GM12878 (cell line): ENCODE measurements around the gene ASCC3. TPM values are rescaled to one million over a fixed set of nuclear protein-coding genes. Genes with fewer than 3 reads are reported as not detected.

ENCODE experiments used
- ATAC-seq: fragments of 200-7000 bp; cut with Tn5 transposase; 3 replicates; pipeline ENCODE4 v1.9.1; 2020; ENCODE audit warnings: mild to moderate bottlenecking, moderate library complexity
- BruUV-seq: library from RNA; stranded (reverse); fragments of 400-500 nt; replicated peaks from 2 replicates; lab custom pipeline; 2021; lab: Mats Ljungman, UMichigan
- CTCF ChIA-PET: fragments of 300-600 bp; sonication (Branson Sonifier 250); formaldehyde crosslinking; extraction: SDS; loops from one replicate; lab custom pipeline; 2021; ENCODE audit warnings: inconsistent platforms; lab: Yijun Ruan, JAX
- POLR2A ChIA-PET: fragments of 350-600 bp; formaldehyde crosslinking; extraction: SDS; loops from one replicate; lab custom pipeline; 2021; ENCODE audit warnings: inconsistent platforms; lab: Charles Lee
- RAD21 ChIA-PET: fragments of 300-600 bp; sonication (Branson Sonifier 250); formaldehyde crosslinking; loops from one replicate; lab custom pipeline; 2023; ENCODE audit warnings: antibody characterized with exemption; ENCODE audit not compliant: unreplicated experiment; lab: Charles Lee
- SMC1A ChIA-PET: fragments of 300-600 bp; sonication (Branson Sonifier 250); formaldehyde crosslinking; loops from one replicate; lab custom pipeline; 2023; ENCODE audit not compliant: unreplicated experiment, uncharacterized antibody; lab: Charles Lee
- DNase-seq: peaks from one replicate; pipeline ENCODE4 v3.0.0-alpha.2; 2011; ENCODE audit warnings: low read depth, low spot score
- FAIRE-seq: peaks from 3 replicates; lab custom pipeline; 2011; peaks lifted over from hg19 to GRCh38; lab: Jason Lieb, UNC
- H2AFZ ChIP-seq: 2 replicates; pipeline ENCODE4 v1.6.0; 2011; ENCODE audit warnings: low read depth, low read length, control low read depth; ENCODE audit not compliant: control insufficient read depth
- H3K27ac ChIP-seq: 2 replicates; pipeline ENCODE4 v1.5.1; 2011; ENCODE audit warnings: control low read depth; ENCODE audit not compliant: control insufficient read depth, insufficient read depth
- H3K27me3 ChIP-seq, 2 experiments: replicated peaks in 1 of 2; 2 replicates each; pipeline versions ENCODE4 v1.6.0 to v1.6.1; 2011; ENCODE audit warnings: low read length in 1 of 2; ENCODE audit not compliant: control insufficient read depth in 2 of 2, insufficient read depth in 2 of 2
- H3K36me3 ChIP-seq, 2 experiments: 2 replicates each; pipeline ENCODE4 v1.5.1; 2011; ENCODE audit warnings: low read length in 1 of 2; ENCODE audit not compliant: control insufficient read depth in 2 of 2, insufficient read depth in 2 of 2
- H3K4me1 ChIP-seq: 2 replicates; pipeline ENCODE4 v1.6.1; 2011; ENCODE audit warnings: mild to moderate bottlenecking, low read length, moderate library complexity, mixed read lengths; ENCODE audit not compliant: control insufficient read depth, insufficient read depth
- H3K4me2 ChIP-seq: 2 replicates; pipeline ENCODE4 v1.6.0; 2011; ENCODE audit warnings: control low read depth; ENCODE audit not compliant: control insufficient read depth, insufficient read depth
- H3K4me3 ChIP-seq: fragments of 200-600 bp; sonication (generic); 2 replicates; pipeline ENCODE4 v1.5.1; 2016
- H3K79me2 ChIP-seq: 2 replicates; pipeline ENCODE4 v1.6.0; 2011; ENCODE audit warnings: low read length; ENCODE audit not compliant: control insufficient read depth, insufficient read depth
- H3K9ac ChIP-seq: 2 replicates; pipeline ENCODE4 v1.8.0; 2011; ENCODE audit warnings: low read length, control low read depth, mixed read lengths; ENCODE audit not compliant: control insufficient read depth, insufficient read depth
- H3K9me3 ChIP-seq: replicated peaks from 3 replicates; pipeline ENCODE4 v1.5.1; 2011; ENCODE audit warnings: mild to moderate bottlenecking, low read length; ENCODE audit not compliant: control insufficient read depth, insufficient read depth
- H4K20me1 ChIP-seq: 2 replicates; pipeline ENCODE4 v1.6.0; 2011; ENCODE audit not compliant: control insufficient read depth, insufficient read depth
- DPF2 ChIP-seq: fragments of 450-650 bp; IDR thresholded peaks from 2 replicates; pipeline ENCODE4 v1.6.1; 2017; ENCODE audit warnings: mild to moderate bottlenecking
- EZH2 ChIP-seq: IDR thresholded peaks from 2 replicates; pipeline ENCODE4 v1.6.1; 2012; ENCODE audit warnings: low read depth, mild to moderate bottlenecking, control low read depth, inconsistent platforms, low read length, borderline replicate concordance; ENCODE audit not compliant: control insufficient read depth
- FOXK2 ChIP-seq: fragments of 450-650 bp; IDR thresholded peaks from 2 replicates; pipeline ENCODE4 v1.6.1; 2017; ENCODE audit warnings: mild to moderate bottlenecking, moderate library complexity
- HDAC2 ChIP-seq: fragments of 200-600 bp; sonication (generic); IDR thresholded peaks from 2 replicates; pipeline ENCODE4 v1.6.1; 2017
- PAX5 ChIP-seq: IDR thresholded peaks from 2 replicates; pipeline ENCODE4 v1.6.1; 2011; ENCODE audit warnings: low read depth, low read length, borderline replicate concordance
- SIN3A ChIP-seq: IDR thresholded peaks from 2 replicates; pipeline ENCODE4 v1.6.1; 2012; ENCODE audit warnings: low read depth, low read length, improper control_type of control experiment
- ZBED1 ChIP-seq: IDR thresholded peaks from 2 replicates; pipeline ENCODE4 v1.6.1; 2016; ENCODE audit warnings: borderline replicate concordance
- WGBS: methylation state at CpG from one replicate; pipeline ENCODE4 v1.1.6; 2016; ENCODE audit warnings: low lambda C conversion rate; ENCODE audit not compliant: insufficient replicate concordance, insufficient coverage; ENCODE audit errors: missing lambda C conversion rate; 5-methylcytosine and 5-hydroxymethylcytosine counted together
- in situ Hi-C: fragments of 300-500 bp; cut with MboI; formaldehyde crosslinking; loops from 9 replicates; pipeline ENCODE4 v1.14.3; 2018; ENCODE audit warnings: mixed read lengths
- intact Hi-C: fragments of 100-400 bp; cut with micrococcal nuclease; formaldehyde crosslinking; loops from one replicate; pipeline ENCODE4 v1.14.2; 2022; ENCODE audit not compliant: unreplicated experiment
- polyA plus RNA-seq, 11 experiments: library from polyadenylated mRNA; depleted of rRNA in 4 of 11; unstranded in 6 of 11; stranded (reverse) in 5 of 11; fragments of >200 nt; fragmentation: Nextera tagmentation in 4 of 11; fragmentation: Illumina TruSeq in 1 of 11; extraction: Ambion mirVana in 4 of 11; extraction: Trizol in 1 of 11; gene quantifications; 1 replicate in 1 of 11; 2 replicates in 10 of 11; pipeline versions ENCODE4 v1.2.1 to v1.2.3, GENCODE V29; 2011 to 2016; ENCODE audit warnings: inconsistent platforms in 2 of 11, missing spikeins in 2 of 11, low read depth in 1 of 11
- total RNA-seq, 4 experiments: library from RNA; depleted of rRNA in 3 of 4; stranded (reverse); fragments of >200 nt in 3 of 4; fragmentation: Illumina TruSeq in 1 of 4; extraction: Trizol in 1 of 4; gene quantifications; 2 replicates each; pipeline versions ENCODE4 v1.2.1 to v1.2.3, GENCODE V29; 2013 to 2021
- TF ChIP-seq, protein P1 (sequence below): fragments of 450-650 bp; IDR thresholded peaks from 2 replicates; pipeline ENCODE4 v1.6.1; 2017; ENCODE audit warnings: borderline replicate concordance
- TF ChIP-seq, protein P2 (sequence below): IDR thresholded peaks from 2 replicates; pipeline ENCODE4 v1.6.1; 2011; ENCODE audit warnings: mild to moderate bottlenecking, low read depth, low read length, moderate library complexity; ENCODE audit not compliant: insufficient replicate concordance

ASCC3 gene
- total and polyA plus RNA-seq, 10 of the 15 experiments (the other 5 are each of a cell fraction or from before 2014, with no cell fraction given), result 19.9 to 76.2 (median 55.9) TPM

DNA sequence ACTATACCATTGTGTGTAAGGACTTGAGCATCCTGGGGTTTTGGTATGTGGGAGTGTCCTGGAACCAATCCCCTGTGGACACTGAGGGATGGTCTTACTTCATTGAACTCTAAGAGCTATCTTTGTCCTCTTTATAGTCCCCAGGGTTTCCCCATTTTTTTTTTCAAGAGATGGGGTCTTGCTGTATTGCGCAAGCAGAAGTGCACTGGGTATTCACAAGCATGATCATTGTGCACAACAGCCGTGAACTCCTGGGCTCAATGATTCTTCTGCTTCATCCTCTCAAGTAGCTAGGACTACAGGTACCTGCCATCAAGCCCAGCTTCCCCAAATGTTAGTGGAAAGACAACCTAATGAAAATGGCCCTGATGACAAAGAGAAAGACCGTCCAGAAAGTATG, 2.2 kb upstream of the ASCC3 start:
- in situ Hi-C loops, result no loop called here
- FAIRE-seq (no peak), DNase-seq (no peak), ATAC-seq (no peak)
- TF ChIP-seq EZH2, result no peak
- TF ChIP-seq DPF2, result no peak
- TF ChIP-seq SIN3A, result no peak
- TF ChIP-seq, protein P1, sequence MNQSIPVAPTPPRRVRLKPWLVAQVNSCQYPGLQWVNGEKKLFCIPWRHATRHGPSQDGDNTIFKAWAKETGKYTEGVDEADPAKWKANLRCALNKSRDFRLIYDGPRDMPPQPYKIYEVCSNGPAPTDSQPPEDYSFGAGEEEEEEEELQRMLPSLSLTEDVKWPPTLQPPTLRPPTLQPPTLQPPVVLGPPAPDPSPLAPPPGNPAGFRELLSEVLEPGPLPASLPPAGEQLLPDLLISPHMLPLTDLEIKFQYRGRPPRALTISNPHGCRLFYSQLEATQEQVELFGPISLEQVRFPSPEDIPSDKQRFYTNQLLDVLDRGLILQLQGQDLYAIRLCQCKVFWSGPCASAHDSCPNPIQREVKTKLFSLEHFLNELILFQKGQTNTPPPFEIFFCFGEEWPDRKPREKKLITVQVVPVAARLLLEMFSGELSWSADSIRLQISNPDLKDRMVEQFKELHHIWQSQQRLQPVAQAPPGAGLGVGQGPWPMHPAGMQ, result no peak
- no peak for TF ChIP-seq FOXK2
- TF ChIP-seq PAX5, result no peak
- no peak for TF ChIP-seq ZBED1
- TF ChIP-seq HDAC2, result no peak
- TF ChIP-seq, protein P2, sequence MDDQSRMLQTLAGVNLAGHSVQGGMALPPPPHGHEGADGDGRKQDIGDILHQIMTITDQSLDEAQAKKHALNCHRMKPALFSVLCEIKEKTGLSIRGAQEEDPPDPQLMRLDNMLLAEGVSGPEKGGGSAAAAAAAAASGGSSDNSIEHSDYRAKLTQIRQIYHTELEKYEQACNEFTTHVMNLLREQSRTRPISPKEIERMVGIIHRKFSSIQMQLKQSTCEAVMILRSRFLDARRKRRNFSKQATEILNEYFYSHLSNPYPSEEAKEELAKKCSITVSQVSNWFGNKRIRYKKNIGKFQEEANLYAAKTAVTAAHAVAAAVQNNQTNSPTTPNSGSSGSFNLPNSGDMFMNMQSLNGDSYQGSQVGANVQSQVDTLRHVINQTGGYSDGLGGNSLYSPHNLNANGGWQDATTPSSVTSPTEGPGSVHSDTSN, result no peak
- Histone ChIP-seq H4K20me1 (no peaks in the 10 kb centered on the region), H3K27ac (no peak overlapping the region), H3K4me2 (no peak overlapping the region), H3K79me2 (peaks cover 31% of the 10 kb centered on the region), H3K36me3 (no peaks in the 10 kb centered on the region), H2AFZ (no peak overlapping the region), H3K9ac (no peak overlapping the region), H3K4me1 (no peaks in the 10 kb centered on the region), H3K4me3 (no peak overlapping the region), H3K9me3 (no peaks in the 10 kb centered on the region), H3K27me3 (no peaks in the 10 kb centered on the region)
- WGBS, result 98% methylated on average over 3 of the region's 3 CpGs
- no TSS peak for BruUV-seq
- ChIA-PET CTCF (no interaction called here), SMC1A (interaction anchor here (0.7 to 0.9 kb wide), 2 partner anchors 159 to 423 kb away, joined by 3 read pairs; no protein-coding TSS in a partner anchor), POLR2A (no interaction called here), RAD21 (no interaction called here)
- intact Hi-C loops, result no loop called here
